ENCODE measurements around the gene RAPGEF1. TPM values are rescaled to one million over a fixed set of nuclear protein-coding genes. Genes with fewer than 3 reads are reported as not detected.

Gene RAPGEF1
- polyA plus RNA-seq, 1 donor from 2014 or later: 23.6 TPM

DNA sequence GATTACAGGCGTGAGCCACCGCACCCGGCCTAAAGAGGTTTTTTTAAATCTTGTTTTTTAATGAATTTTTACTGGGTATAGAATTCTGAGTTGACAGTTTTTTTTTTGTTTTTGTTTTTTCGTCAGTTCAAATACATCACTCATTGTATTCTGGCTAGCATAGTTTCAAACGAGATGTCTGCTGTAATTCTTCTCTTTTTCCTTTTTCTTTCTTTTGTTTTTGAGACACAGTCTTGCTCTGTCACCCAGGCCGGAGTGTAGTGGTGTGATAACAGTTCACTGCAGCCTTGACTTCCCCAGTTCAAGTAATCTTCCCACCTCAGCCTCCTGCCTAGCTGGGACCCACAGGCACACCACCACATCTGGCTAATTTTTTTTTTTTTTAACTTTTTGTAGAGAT lies 196.7 kb downstream of the RAPGEF1 start:
- H3K27me3 ChIP-seq (ENCODE audit: insufficient read depth, low read depth, low read length): peaks cover 39% of the 10 kb centered on the region
- H3K9ac ChIP-seq (ENCODE audit: low read length): no peak overlapping the region
- TF ChIP-seq, protein P1, sequence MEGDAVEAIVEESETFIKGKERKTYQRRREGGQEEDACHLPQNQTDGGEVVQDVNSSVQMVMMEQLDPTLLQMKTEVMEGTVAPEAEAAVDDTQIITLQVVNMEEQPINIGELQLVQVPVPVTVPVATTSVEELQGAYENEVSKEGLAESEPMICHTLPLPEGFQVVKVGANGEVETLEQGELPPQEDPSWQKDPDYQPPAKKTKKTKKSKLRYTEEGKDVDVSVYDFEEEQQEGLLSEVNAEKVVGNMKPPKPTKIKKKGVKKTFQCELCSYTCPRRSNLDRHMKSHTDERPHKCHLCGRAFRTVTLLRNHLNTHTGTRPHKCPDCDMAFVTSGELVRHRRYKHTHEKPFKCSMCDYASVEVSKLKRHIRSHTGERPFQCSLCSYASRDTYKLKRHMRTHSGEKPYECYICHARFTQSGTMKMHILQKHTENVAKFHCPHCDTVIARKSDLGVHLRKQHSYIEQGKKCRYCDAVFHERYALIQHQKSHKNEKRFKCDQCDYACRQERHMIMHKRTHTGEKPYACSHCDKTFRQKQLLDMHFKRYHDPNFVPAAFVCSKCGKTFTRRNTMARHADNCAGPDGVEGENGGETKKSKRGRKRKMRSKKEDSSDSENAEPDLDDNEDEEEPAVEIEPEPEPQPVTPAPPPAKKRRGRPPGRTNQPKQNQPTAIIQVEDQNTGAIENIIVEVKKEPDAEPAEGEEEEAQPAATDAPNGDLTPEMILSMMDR (IDR thresholded peaks at IDR 0.05; ENCODE audit: poor library complexity, severe bottlenecking): no peak
- no peak for TF ChIP-seq TAF1 (IDR thresholded peaks at IDR 0.05; ENCODE audit: low read depth)
- TF ChIP-seq RAD21 (conservative IDR thresholded peaks at IDR 0.05): no peak
- TF ChIP-seq MXI1 (conservative IDR thresholded peaks at IDR 0.05; ENCODE audit: poor library complexity, severe bottlenecking): no peak
- TF ChIP-seq EP300 (conservative IDR thresholded peaks at IDR 0.05; ENCODE audit: poor library complexity, severe bottlenecking): no peak
- TF ChIP-seq REST (IDR thresholded peaks at IDR 0.05; ENCODE audit: borderline replicate concordance): no peak
- no peak for TF ChIP-seq POLR2AphosphoS5 (IDR thresholded peaks at IDR 0.05)
- no peak for TF ChIP-seq EZH2 (IDR thresholded peaks at IDR 0.05; ENCODE audit: borderline replicate concordance, insufficient read depth, low read length, poor library complexity, severe bottlenecking)
- no peak for TF ChIP-seq SMC3 (conservative IDR thresholded peaks at IDR 0.05; ENCODE audit: poor library complexity)

DNA sequence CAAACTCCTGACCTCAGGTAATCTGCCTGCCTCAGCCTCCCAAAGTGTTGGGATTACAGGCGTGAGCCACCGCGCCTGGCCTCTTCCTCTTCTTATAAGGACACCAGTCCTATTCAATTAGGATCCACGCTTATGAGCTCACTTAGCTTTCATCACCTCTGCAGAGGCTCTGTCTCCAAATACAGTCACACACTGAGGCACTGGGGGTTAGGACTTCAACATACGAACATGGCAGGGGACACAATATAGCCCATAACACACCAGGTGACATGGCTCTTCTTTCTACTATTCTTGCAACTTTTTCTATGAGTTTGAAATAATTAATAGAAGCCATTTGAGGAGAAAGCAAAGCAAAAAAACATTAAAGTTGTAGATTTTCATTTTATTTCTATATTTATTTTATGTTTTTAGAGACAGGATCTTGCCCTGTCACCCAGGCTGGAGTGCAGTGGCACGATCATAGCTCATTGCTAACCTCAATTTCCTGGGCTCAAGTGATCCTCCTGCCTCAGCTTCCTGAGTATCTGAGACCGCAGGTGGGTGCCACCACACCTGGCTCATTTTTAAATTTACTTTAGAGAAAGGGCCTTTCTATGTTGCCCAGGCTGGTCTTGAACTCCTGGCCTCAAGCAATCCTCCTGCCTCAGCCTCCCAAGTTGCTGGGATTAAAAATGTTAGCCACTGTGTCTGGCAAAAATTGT lies 200.5 kb downstream of the RAPGEF1 start:
- no peaks in the 10 kb centered on the region for H3K9me2 ChIP-seq (ENCODE audit: insufficient read depth, low read length)
- H3K27me3 ChIP-seq (ENCODE audit: insufficient read depth, low read depth, low read length): peaks cover 5% of the 10 kb centered on the region
- TF ChIP-seq, protein P1 (IDR thresholded peaks at IDR 0.05; ENCODE audit: poor library complexity, severe bottlenecking): no peak
- TF ChIP-seq RAD21 (conservative IDR thresholded peaks at IDR 0.05) (no peak), TAF1 (IDR thresholded peaks at IDR 0.05; ENCODE audit: low read depth) (no peak), SMC3 (conservative IDR thresholded peaks at IDR 0.05; ENCODE audit: poor library complexity) (no peak), MXI1 (conservative IDR thresholded peaks at IDR 0.05; ENCODE audit: poor library complexity, severe bottlenecking) (no peak), EZH2 (IDR thresholded peaks at IDR 0.05; ENCODE audit: borderline replicate concordance, insufficient read depth, low read length, poor library complexity, severe bottlenecking) (no peak), EP300 (conservative IDR thresholded peaks at IDR 0.05; ENCODE audit: poor library complexity, severe bottlenecking) (no peak), POLR2AphosphoS5 (IDR thresholded peaks at IDR 0.05) (no peak), REST (IDR thresholded peaks at IDR 0.05; ENCODE audit: borderline replicate concordance) (no peak)
- no peak overlapping the region for H3K27ac ChIP-seq (ENCODE audit: low read length)
- H2AFZ ChIP-seq (ENCODE audit: low read depth, low read length): no peak overlapping the region
- H4K20me1 ChIP-seq (ENCODE audit: insufficient read depth): no peaks in the 10 kb centered on the region
- H3K9me3 ChIP-seq (ENCODE audit: low read length): peaks cover 6% of the 10 kb centered on the region
- no peak overlapping the region for H3K4me3 ChIP-seq (ENCODE audit: low read length)
- H3K9ac ChIP-seq (ENCODE audit: low read length): no peak overlapping the region
- no peaks in the 10 kb centered on the region for H3F3A ChIP-seq (ENCODE audit: insufficient read depth, low read length, poor library complexity, severe bottlenecking)
- H3K79me2 ChIP-seq (replicated peaks; ENCODE audit: insufficient read depth, low read length): no peaks in the 10 kb centered on the region
- no peaks in the 10 kb centered on the region for H3K36me3 ChIP-seq (ENCODE audit: insufficient read depth, low read length)
- H3K4me2 ChIP-seq (ENCODE audit: low read length): no peak overlapping the region

More for the DNA sequence above, 196.7 kb downstream of the RAPGEF1 start:
- Histone ChIP-seq H3K79me2 (replicated peaks; ENCODE audit: insufficient read depth, low read length) (no peaks in the 10 kb centered on the region), H4K20me1 (ENCODE audit: insufficient read depth) (no peaks in the 10 kb centered on the region), H3K9me2 (ENCODE audit: insufficient read depth, low read length) (no peaks in the 10 kb centered on the region), H3K4me2 (ENCODE audit: low read length) (no peak overlapping the region), H3K9me3 (ENCODE audit: low read length) (peaks cover 11% of the 10 kb centered on the region), H2AFZ (ENCODE audit: low read depth, low read length) (no peak overlapping the region), H3K27ac (ENCODE audit: low read length) (no peak overlapping the region), H3K4me3 (ENCODE audit: low read length) (no peak overlapping the region), H3F3A (ENCODE audit: insufficient read depth, low read length, poor library complexity, severe bottlenecking) (no peaks in the 10 kb centered on the region), H3K36me3 (ENCODE audit: insufficient read depth, low read length) (no peaks in the 10 kb centered on the region)
